ENCODE data around the gene JAM3. TPM values are rescaled to one million over a fixed set of nuclear protein-coding genes. Genes with fewer than 3 reads are reported as not detected.

The JAM3 gene
- total and polyA plus RNA-seq, 2 experiments from 2014 or later, result 46.2 to 63.7 TPM

GRCh38 chr11:134069426-134070341 is 812 bp downstream of the JAM3 start:
- Histone ChIP-seq H3K79me2 (ENCODE audit: insufficient read depth) (peaks cover 56% of the 10 kb centered on the region), H3K9me3 (ENCODE audit: low read depth) (no peaks in the 10 kb centered on the region)
- in situ Hi-C loops (cut with MboI), result no loop called here

GRCh38 chr11:134070342-134070845 is 1.5 kb downstream of the JAM3 start:
- H4K20me1 ChIP-seq (ENCODE audit: insufficient read depth), result no peaks in the 10 kb centered on the region; the same call in 1 of the 2 replicates
- no peaks in the 10 kb centered on the region for H3K36me3 ChIP-seq (ENCODE audit: low read depth)
- 0 out of 2 replicates have a peak, but pooled peaks cover 10% of the 10 kb centered on the region for H3K4me1 ChIP-seq (ENCODE audit: insufficient read depth)
- DNase-seq, result no peak
- H3K4me2 ChIP-seq (ENCODE audit: unreplicated experiment), result peak overlapping the region; percentile 79
- H3K4me3 ChIP-seq, result peak overlapping the region; percentile 96; the same call in 1 of the 2 replicates
- H3K79me2 ChIP-seq (ENCODE audit: insufficient read depth), result peaks cover 63% of the 10 kb centered on the region
- no peak for TF ChIP-seq EZH2 (IDR thresholded peaks at IDR 0.05; ENCODE audit: insufficient read depth, poor library complexity, severe bottlenecking)
- no peaks in the 10 kb centered on the region for H3K9me3 ChIP-seq (ENCODE audit: low read depth)
- WGBS, 2 experiments (ENCODE audit: low coverage in 1 of 2, low lambda C conversion rate in 2 of 2, missing lambda C conversion rate in 2 of 2), result 82 to 84% methylated on average over 6 of the region's 6 CpGs
- H3K27ac ChIP-seq, result no peak overlapping the region
- no peaks in the 10 kb centered on the region for H3K9me2 ChIP-seq (ENCODE audit: insufficient read depth)
- peak overlapping the region; percentile 94; the same call in 1 of the 2 replicates for H2AFZ ChIP-seq
- H3K27me3 ChIP-seq (replicated peaks; ENCODE audit: insufficient read depth), result 0 out of 2 replicates have a peak, but pooled peaks cover 3% of the 10 kb centered on the region
- 0 out of 2 replicates have a peak, but pooled peaks cover 3% of the 10 kb centered on the region for H3F3A ChIP-seq (ENCODE audit: insufficient read depth)
- H3K9ac ChIP-seq, result peak overlapping the region; percentile 88
- in situ Hi-C loops (cut with MboI), result no loop called here

More at GRCh38 chr11:134069426-134070341, 812 bp downstream of the JAM3 start:
- Histone ChIP-seq H3K4me2 (ENCODE audit: unreplicated experiment) (peak overlapping the region; percentile 79), H3F3A (ENCODE audit: insufficient read depth) (0 out of 2 replicates have a peak, but pooled peaks cover 3% of the 10 kb centered on the region), H3K27me3 (replicated peaks; ENCODE audit: insufficient read depth) (0 out of 2 replicates have a peak, but pooled peaks cover 8% of the 10 kb centered on the region), H4K20me1 (ENCODE audit: insufficient read depth) (no peaks in the 10 kb centered on the region; the same call in 1 of the 2 replicates), H3K27ac (peak overlapping the region; percentile 43), H3K36me3 (ENCODE audit: low read depth) (no peaks in the 10 kb centered on the region), H3K9ac (peak overlapping the region; percentile 88), H2AFZ (peak overlapping the region; percentile 94), H3K9me2 (ENCODE audit: insufficient read depth) (no peaks in the 10 kb centered on the region), H3K4me3 (peak overlapping the region; percentile 96), H3K4me1 (ENCODE audit: insufficient read depth) (0 out of 2 replicates have a peak, but pooled peaks cover 9% of the 10 kb centered on the region)
- WGBS, 2 experiments (ENCODE audit: low coverage in 1 of 2, low lambda C conversion rate in 2 of 2, missing lambda C conversion rate in 2 of 2), result 4 to 9% methylated on average over 22 to 31 of the region's 41 CpGs
- peak; percentile 79 for DNase-seq
- TF ChIP-seq EZH2phosphoT487 (IDR thresholded peaks at IDR 0.05; ENCODE audit: insufficient read depth, low read depth) (no peak), EZH2 (IDR thresholded peaks at IDR 0.05; ENCODE audit: insufficient read depth, poor library complexity, severe bottlenecking) (no peak)

- no peaks in the 10 kb centered on the region; the same call in 1 of the 2 replicates for H4K20me1 ChIP-seq (ENCODE audit: insufficient read depth)
- no peaks in the 10 kb centered on the region for H3K27me3 ChIP-seq (replicated peaks; ENCODE audit: insufficient read depth)
- in situ Hi-C loops (cut with MboI), result no loop called here
- H3K79me2 ChIP-seq (ENCODE audit: insufficient read depth), result peaks cover 71% of the 10 kb centered on the region
- no peak overlapping the region for H3K4me3 ChIP-seq
- H3K9me3 ChIP-seq (ENCODE audit: low read depth), result no peaks in the 10 kb centered on the region
- H3F3A ChIP-seq (ENCODE audit: insufficient read depth), result 0 out of 2 replicates have a peak, but pooled peaks cover 3% of the 10 kb centered on the region
- 0 out of 2 replicates have a peak, but pooled peaks cover 10% of the 10 kb centered on the region for H3K4me1 ChIP-seq (ENCODE audit: insufficient read depth)
- no peak overlapping the region for H3K4me2 ChIP-seq (ENCODE audit: unreplicated experiment)
- no peak overlapping the region for H3K9ac ChIP-seq
- H3K9me2 ChIP-seq (ENCODE audit: insufficient read depth), result no peaks in the 10 kb centered on the region
- WGBS, 2 experiments (ENCODE audit: low coverage in 1 of 2, low lambda C conversion rate in 2 of 2, missing lambda C conversion rate in 2 of 2), result 83 to 89% methylated on average over 3 of the region's 3 CpGs
- DNase-seq, result no peak
- H3K36me3 ChIP-seq (ENCODE audit: low read depth), result no peaks in the 10 kb centered on the region
- no peak overlapping the region for H2AFZ ChIP-seq
- no peak overlapping the region for H3K27ac ChIP-seq
- TF ChIP-seq EZH2 (IDR thresholded peaks at IDR 0.05; ENCODE audit: insufficient read depth, poor library complexity, severe bottlenecking), result no peak
- TF ChIP-seq EZH2phosphoT487 (IDR thresholded peaks at IDR 0.05; ENCODE audit: insufficient read depth, low read depth), result no peak
These were observed 2.4 kb downstream of the JAM3 start for GRCh38 chr11:134071306-134071705.

DNA sequence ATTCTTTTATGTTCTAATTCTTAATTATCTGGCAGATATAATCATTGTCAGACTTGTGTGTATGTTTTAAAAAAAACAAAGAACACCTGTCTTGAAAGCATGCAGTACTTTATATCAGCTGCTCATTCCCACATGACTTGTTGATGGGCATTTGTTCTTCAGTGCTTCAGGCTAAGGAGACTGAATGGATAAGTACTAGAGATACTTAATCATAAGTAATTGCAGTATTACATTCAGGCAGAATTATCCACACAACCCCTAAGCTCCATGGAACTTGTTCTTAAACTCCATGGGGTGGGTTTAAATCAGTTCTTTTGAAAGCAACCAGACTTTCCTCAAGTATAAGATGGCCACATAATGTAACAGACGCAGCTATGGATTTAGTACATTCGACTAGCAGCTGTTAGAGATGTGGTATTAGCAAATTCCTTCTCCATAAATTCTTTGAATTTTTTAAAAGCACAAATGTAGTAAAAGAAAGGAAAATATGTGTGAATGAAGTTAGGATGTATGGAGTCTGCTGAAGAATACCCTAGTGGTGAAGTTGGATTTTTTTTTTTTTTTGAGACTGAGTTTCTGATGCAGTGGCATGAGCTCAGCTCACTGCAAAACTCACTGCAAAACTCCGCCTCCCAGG is 3.0 kb downstream of the JAM3 start:
- Histone ChIP-seq H2AFZ (no peak overlapping the region), H4K20me1 (ENCODE audit: insufficient read depth) (no peaks in the 10 kb centered on the region; the same call in 1 of the 2 replicates), H3K9ac (no peak overlapping the region), H3K36me3 (ENCODE audit: low read depth) (no peaks in the 10 kb centered on the region), H3K4me1 (ENCODE audit: insufficient read depth) (0 out of 2 replicates have a peak, but pooled peaks cover 10% of the 10 kb centered on the region), H3K4me2 (ENCODE audit: unreplicated experiment) (no peak overlapping the region), H3K27me3 (replicated peaks; ENCODE audit: insufficient read depth) (no peaks in the 10 kb centered on the region), H3K4me3 (no peak overlapping the region), H3K79me2 (ENCODE audit: insufficient read depth) (peaks cover 77% of the 10 kb centered on the region), H3K9me2 (ENCODE audit: insufficient read depth) (no peaks in the 10 kb centered on the region), H3F3A (ENCODE audit: insufficient read depth) (0 out of 2 replicates have a peak, but pooled peaks cover 3% of the 10 kb centered on the region), H3K27ac (no peak overlapping the region), H3K9me3 (ENCODE audit: low read depth) (no peaks in the 10 kb centered on the region)
- 70 to 79% methylated on average over 3 of the region's 3 CpGs for WGBS, 2 experiments (ENCODE audit: low coverage in 1 of 2, low lambda C conversion rate in 2 of 2, missing lambda C conversion rate in 2 of 2)
- TF ChIP-seq EZH2 (IDR thresholded peaks at IDR 0.05; ENCODE audit: insufficient read depth, poor library complexity, severe bottlenecking) (no peak), EZH2phosphoT487 (IDR thresholded peaks at IDR 0.05; ENCODE audit: insufficient read depth, low read depth) (no peak)
- in situ Hi-C loops (cut with MboI), result no loop called here
- DNase-seq, result peak; percentile 29
